Measurements from ENCODE around the gene ADAMTS9. TPM values are rescaled to one million over a fixed set of nuclear protein-coding genes. Genes with fewer than 3 reads are reported as not detected.

Gene ADAMTS9
- total and polyA plus RNA-seq, 2 donors (not counting 1 experiment from before 2014, with no cell fraction given) = not detected

DNA sequence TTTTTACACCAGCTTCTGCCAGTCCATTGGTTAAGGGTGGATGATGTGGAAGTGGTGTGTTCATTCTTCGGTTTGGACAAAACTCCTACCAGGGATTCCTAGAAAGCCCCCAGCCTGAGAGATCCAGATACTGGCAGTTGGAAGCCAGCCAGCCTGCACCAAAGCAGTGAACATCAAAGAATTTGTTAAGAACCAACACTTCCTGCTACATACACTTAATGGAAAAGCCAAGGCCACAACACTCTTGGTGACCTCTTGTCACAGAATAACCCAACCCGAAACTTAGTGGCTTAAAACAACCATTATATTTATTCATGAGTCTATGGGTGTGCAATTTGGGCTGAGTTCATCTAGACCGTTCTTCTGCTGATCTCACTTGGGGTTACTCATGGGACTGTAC, 42.9 kb upstream of the ADAMTS9 start:
- H3K9ac ChIP-seq (ENCODE audit: low read length) = no peak overlapping the region
- no peaks in the 10 kb centered on the region for H3K27me3 ChIP-seq (replicated peaks in 1 of 4; ENCODE audit: control extremely low read depth in 1 of 4, control insufficient read depth in 3 of 4, insufficient read depth in 4 of 4, low read length in 3 of 4)
- H3K27ac Mint-ChIP-seq = no peak overlapping the region
- H3K4me1 ChIP-seq (ENCODE audit: control insufficient read depth in 2 of 2, insufficient read depth in 2 of 2, low read length in 2 of 2) = no peaks in the 10 kb centered on the region
- H3K4me3 ChIP-seq (ENCODE audit: control extremely low read depth in 1 of 5, extremely low read depth in 1 of 5, insufficient read depth in 1 of 5, low read depth in 2 of 5, low read length in 4 of 5) = no peak overlapping the region
- ATAC-seq (ENCODE audit: low read depth) (no peak), DNase-seq (no peak)
- H3K27ac ChIP-seq (ENCODE audit: low read length in 2 of 2) = no peak overlapping the region
- no peaks in the 10 kb centered on the region for H3K79me2 ChIP-seq (ENCODE audit: control insufficient read depth, insufficient read depth, low read length)
- H3K36me3 ChIP-seq (replicated peaks in 1 of 2; ENCODE audit: control extremely low read depth in 1 of 2, control insufficient read depth in 1 of 2, extremely low read depth in 1 of 2, insufficient read depth in 2 of 2, low read length in 1 of 2) = no peaks in the 10 kb centered on the region
- ChIA-PET CTCF (no interaction called here), POLR2A (no interaction called here)
- H3K27me3 Mint-ChIP-seq = no peaks in the 10 kb centered on the region
- no peak overlapping the region for H3K4me3 Mint-ChIP-seq
- H3K9me3 Mint-ChIP-seq (ENCODE audit: insufficient read depth) = peaks cover 2% of the 10 kb centered on the region
- TF ChIP-seq EZH2 (IDR thresholded peaks at IDR 0.05; ENCODE audit: borderline replicate concordance, insufficient read depth, low read depth, low read length, poor library complexity, severe bottlenecking) = no peak
- no peak for TF ChIP-seq CTCF (IDR thresholded peaks at IDR 0.05)
- WGBS (ENCODE audit: insufficient coverage) = 71% methylated on average over 3 of the region's 3 CpGs
- no peak overlapping the region for H2AFZ ChIP-seq (ENCODE audit: insufficient read depth, low read depth, low read length, poor library complexity, severe bottlenecking)
- no peaks in the 10 kb centered on the region for H3K4me1 Mint-ChIP-seq
- peaks cover 0 to 5% (median 2%) of the 10 kb centered on the region in 3 donors for H3K9me3 ChIP-seq (ENCODE audit: control extremely low read depth in 1 of 3, control insufficient read depth in 2 of 3, insufficient read depth in 1 of 3, low read length in 2 of 3)
- no peaks in the 10 kb centered on the region for H4K20me1 ChIP-seq (ENCODE audit: control insufficient read depth, insufficient read depth, low read length, poor library complexity, severe bottlenecking)
- intact Hi-C loops (cut with micrococcal nuclease) = no loop called here
- no peak overlapping the region for H3K4me2 ChIP-seq (replicated peaks; ENCODE audit: low read depth, low read length, poor library complexity, severe bottlenecking)

GRCh38 chr3:64728994-64729393, 41.2 kb upstream of the ADAMTS9 start:
- ChIA-PET CTCF (no interaction called here), POLR2A (no interaction called here)
- Mint-ChIP-seq H3K4me1 (no peaks in the 10 kb centered on the region), H3K9me3 (ENCODE audit: insufficient read depth) (peaks cover 2% of the 10 kb centered on the region), H3K27ac (no peak overlapping the region), H3K27me3 (no peaks in the 10 kb centered on the region), H3K4me3 (no peak overlapping the region)
- Histone ChIP-seq H3K4me2 (replicated peaks; ENCODE audit: low read depth, low read length, poor library complexity, severe bottlenecking) (no peak overlapping the region), H4K20me1 (ENCODE audit: control insufficient read depth, insufficient read depth, low read length, poor library complexity, severe bottlenecking) (no peaks in the 10 kb centered on the region), H3K4me1 (ENCODE audit: control insufficient read depth in 2 of 2, insufficient read depth in 2 of 2, low read length in 2 of 2) (no peaks in the 10 kb centered on the region), H3K27ac (ENCODE audit: low read length in 2 of 2) (no peak overlapping the region), H3K4me3 (ENCODE audit: control extremely low read depth in 1 of 5, extremely low read depth in 1 of 5, insufficient read depth in 1 of 5, low read depth in 2 of 5, low read length in 4 of 5) (no peak overlapping the region), H3K9ac (ENCODE audit: low read length) (no peak overlapping the region), H3K9me3 (ENCODE audit: control extremely low read depth in 1 of 3, control insufficient read depth in 2 of 3, insufficient read depth in 1 of 3, low read length in 2 of 3) (peaks cover 0 to 4% (median 2%) of the 10 kb centered on the region in 3 donors), H3K36me3 (replicated peaks in 1 of 2; ENCODE audit: control extremely low read depth in 1 of 2, control insufficient read depth in 1 of 2, extremely low read depth in 1 of 2, insufficient read depth in 2 of 2, low read length in 1 of 2) (no peaks in the 10 kb centered on the region), H2AFZ (ENCODE audit: insufficient read depth, low read depth, low read length, poor library complexity, severe bottlenecking) (no peak overlapping the region), H3K27me3 (replicated peaks in 1 of 4; ENCODE audit: control extremely low read depth in 1 of 4, control insufficient read depth in 3 of 4, insufficient read depth in 4 of 4, low read length in 3 of 4) (no peaks in the 10 kb centered on the region), H3K79me2 (ENCODE audit: control insufficient read depth, insufficient read depth, low read length) (no peaks in the 10 kb centered on the region)
- 87% methylated on average over 8 of the region's 8 CpGs for WGBS (ENCODE audit: insufficient coverage)
- TF ChIP-seq CTCF (IDR thresholded peaks at IDR 0.05) (no peak), EZH2 (IDR thresholded peaks at IDR 0.05; ENCODE audit: borderline replicate concordance, insufficient read depth, low read depth, low read length, poor library complexity, severe bottlenecking) (no peak)
- no peak for ATAC-seq (ENCODE audit: low read depth)
- intact Hi-C loops (cut with micrococcal nuclease) = no loop called here
- no peak for DNase-seq

Data from B cell (primary cell).